Calu3 (cell line): ENCODE measurements around the gene HOXB4. TPM values are rescaled to one million over a fixed set of nuclear protein-coding genes. Genes with fewer than 3 reads are reported as not detected.

Source experiments
- BruUV-seq: library from RNA; stranded (reverse); fragments of 400-500 nt; replicated peaks from 2 replicates; lab custom pipeline; 2021; lab: Mats Ljungman, UMichigan
- CTCF ChIA-PET: fragments of 300-600 bp; sonication (Branson Sonifier 250); formaldehyde crosslinking; loops from one replicate; lab custom pipeline; 2022; ENCODE audit warnings: antibody characterized with exemption; lab: Charles Lee
- DNase-seq: peaks from one replicate; pipeline ENCODE4 v3.0.0; 2022
- H3K27ac Mint-ChIP-seq: one replicate; pipeline ENCODE4 v1.8.0; 2022; ENCODE audit warnings: mixed read lengths; ENCODE audit not compliant: unreplicated experiment
- H3K27me3 Mint-ChIP-seq: one replicate; pipeline ENCODE4 v1.8.0; 2022; ENCODE audit warnings: mixed read lengths; ENCODE audit not compliant: unreplicated experiment
- H3K36me3 Mint-ChIP-seq: one replicate; pipeline ENCODE4 v1.8.0; 2022; ENCODE audit warnings: mild to moderate bottlenecking, moderate library complexity, mixed read lengths; ENCODE audit not compliant: insufficient read depth, unreplicated experiment
- H3K4me1 Mint-ChIP-seq: one replicate; pipeline ENCODE4 v1.8.0; 2022; ENCODE audit warnings: mild to moderate bottlenecking, low read depth, mixed read lengths; ENCODE audit not compliant: unreplicated experiment
- H3K4me3 Mint-ChIP-seq: one replicate; pipeline ENCODE4 v1.8.0; 2022; ENCODE audit warnings: mild to moderate bottlenecking, low read depth, moderate library complexity, mixed read lengths; ENCODE audit not compliant: unreplicated experiment
- H3K9me3 Mint-ChIP-seq: one replicate; pipeline ENCODE4 v1.8.0; 2022; ENCODE audit warnings: low read depth, mixed read lengths; ENCODE audit not compliant: unreplicated experiment
- CTCF ChIP-seq: fragments of 200-600 bp; IDR thresholded peaks from one replicate; pipeline ENCODE4 v1.8.0; 2022; ENCODE audit warnings: antibody characterized with exemption; ENCODE audit not compliant: unreplicated experiment
- intact Hi-C: fragments of 100-400 bp; cut with micrococcal nuclease; formaldehyde crosslinking; loops from one replicate; pipeline ENCODE4 v1.10.0; 2022; ENCODE audit not compliant: unreplicated experiment
- total RNA-seq: library from RNA; stranded (reverse); gene quantifications from 2 replicates; pipeline ENCODE4 v1.2.3, GENCODE V29; 2022

Gene HOXB4
- total RNA-seq, 1 experiment from 2014 or later, result 28.0 TPM

- Mint-ChIP-seq H3K27me3 (no peaks in the 10 kb centered on the region), H3K4me1 (peaks cover 80% of the 10 kb centered on the region), H3K9me3 (no peaks in the 10 kb centered on the region), H3K27ac (peak overlapping the region; percentile 2), H3K4me3 (peak overlapping the region; percentile 36), H3K36me3 (peaks cover 85% of the 10 kb centered on the region)
- peak; percentile 10 for TF ChIP-seq CTCF
- no peak for DNase-seq
- no TSS peak for BruUV-seq
- CTCF ChIA-PET, result no interaction called here
- intact Hi-C loops, result no loop called here
These were observed 18.0 kb downstream of the HOXB4 start for GRCh38 chr17:48559840-48560817.

GRCh38 chr17:48559122-48559839, 18.9 kb downstream of the HOXB4 start:
- peak overlapping the region; percentile 36 for H3K4me3 Mint-ChIP-seq
- H3K36me3 Mint-ChIP-seq, result peaks cover 88% of the 10 kb centered on the region
- H3K9me3 Mint-ChIP-seq, result no peaks in the 10 kb centered on the region
- H3K4me1 Mint-ChIP-seq, result peaks cover 89% of the 10 kb centered on the region
- H3K27ac Mint-ChIP-seq, result peak overlapping the region; percentile 2
- CTCF ChIA-PET, result no interaction called here
- no peak for TF ChIP-seq CTCF
- H3K27me3 Mint-ChIP-seq, result no peaks in the 10 kb centered on the region
- BruUV-seq, result no TSS peak
- DNase-seq, result no peak
- intact Hi-C loops, result no loop called here

- peak overlapping the region; percentile 2 for H3K27ac Mint-ChIP-seq
- H3K4me3 Mint-ChIP-seq, result peak overlapping the region; percentile 36
These were observed 19.4 kb downstream of the HOXB4 start for GRCh38 chr17:48558831-48559121.

More at GRCh38 chr17:48558831-48559121, 19.4 kb downstream of the HOXB4 start:
- no peaks in the 10 kb centered on the region for H3K27me3 Mint-ChIP-seq
- peaks cover 94% of the 10 kb centered on the region for H3K4me1 Mint-ChIP-seq
- no peak for TF ChIP-seq CTCF
- no peak for DNase-seq
- BruUV-seq, result no TSS peak
- intact Hi-C loops, result no loop called here
- no peaks in the 10 kb centered on the region for H3K9me3 Mint-ChIP-seq
- peaks cover 89% of the 10 kb centered on the region for H3K36me3 Mint-ChIP-seq
- CTCF ChIA-PET, result no interaction called here
